GM12873 (cell line): ENCODE measurements around the gene KXD1.

Source experiments
- CTCF ChIP-seq: IDR thresholded peaks from 2 replicates; pipeline ENCODE4 v1.5.1; 2012; ENCODE audit warnings: low read depth, mild to moderate bottlenecking, moderate library complexity, low read length, control low read depth; ENCODE audit not compliant: insufficient read depth; ENCODE audit errors: missing control alignments

KXD1 gene

GRCh38 chr19:18557411-18558201 lies at the start of gene KXD1:
KXD1 (plus strand) TSS chr19:18557870; CDS start chr19:18562057, 4,187 bp downstream.
- TF ChIP-seq CTCF, result no peak

- TF ChIP-seq CTCF, result no peak
These were observed 49.1 kb upstream of the KXD1 start for GRCh38 chr19:18508585-18508984.

GRCh38 chr19:18510216-18510615 lies 47.5 kb upstream of the KXD1 start:
- TF ChIP-seq CTCF, result no peak

- TF ChIP-seq CTCF, result no peak
These were observed 43.8 kb upstream of the KXD1 start for GRCh38 chr19:18513868-18514267.

- no peak for TF ChIP-seq CTCF
These were observed 42.6 kb upstream of the KXD1 start for GRCh38 chr19:18514800-18515682.

- no peak for TF ChIP-seq CTCF
These were observed 41.7 kb upstream of the KXD1 start for GRCh38 chr19:18515959-18516358.

- TF ChIP-seq CTCF, result no peak
These were observed 40.1 kb upstream of the KXD1 start for GRCh38 chr19:18517606-18518005.
